ENCODE measurements around the gene C1QTNF12.

The C1QTNF12 gene

GRCh38 chr1:1210726-1211540, 35.6 kb downstream of the C1QTNF12 start:
- no peak for DNase-seq

- no peak for DNase-seq
Observed at GRCh38 chr1:1208713-1209433, 37.6 kb downstream of the C1QTNF12 start.

- DNase-seq = no peak
Observed at GRCh38 chr1:1207571-1207892, 39.0 kb downstream of the C1QTNF12 start.

- DNase-seq = no peak
Observed at GRCh38 chr1:1206966-1207531, 39.5 kb downstream of the C1QTNF12 start.

- no peak for DNase-seq
Observed at GRCh38 chr1:1206376-1206965, 40.1 kb downstream of the C1QTNF12 start, which contains the start of gene TNFRSF18. TSS of gene TNFRSF18 (minus strand) at chr1:1206592. CDS start at chr1:1206571, 21 bp downstream.

GRCh38 chr1:1205769-1206375, 40.6 kb downstream of the C1QTNF12 start:
- DNase-seq = no peak

GRCh38 chr1:1204998-1205768, 41.3 kb downstream of the C1QTNF12 start:
- DNase-seq = no peak

GRCh38 chr1:1204425-1204920, 42.0 kb downstream of the C1QTNF12 start:
- no peak for DNase-seq

- DNase-seq = no peak
Observed at GRCh38 chr1:1203561-1204424, 42.7 kb downstream of the C1QTNF12 start.

GRCh38 chr1:1202831-1203560, 43.5 kb downstream of the C1QTNF12 start:
- no peak for DNase-seq

GRCh38 chr1:1200876-1201810, 45.4 kb downstream of the C1QTNF12 start:
- DNase-seq = no peak

- no peak for DNase-seq
Observed at GRCh38 chr1:1199961-1200875, 46.3 kb downstream of the C1QTNF12 start.

GRCh38 chr1:1199141-1199960, 47.2 kb downstream of the C1QTNF12 start:
- no peak for DNase-seq

- no peak for DNase-seq
Observed at GRCh38 chr1:1198423-1199140, 47.9 kb downstream of the C1QTNF12 start.

GRCh38 chr1:1197551-1198422, 48.7 kb downstream of the C1QTNF12 start:
- DNase-seq = no peak

- no peak for DNase-seq
Observed at GRCh38 chr1:1197188-1197500, 49.4 kb downstream of the C1QTNF12 start.

Data from NCI-H1694 treated with DMSO at 0.1 percent for 48 hours (cell line).